DOHH2 (cell line): ENCODE data around the gene MARK3.

Source experiments
- H3F3A ChIP-seq: fragments of 200-600 bp; sonication (generic), shearing (Covaris generic); 2 replicates; pipeline ENCODE4 v1.6.0; 2016; ENCODE audit warnings: antibody characterized with exemption, mild to moderate bottlenecking; ENCODE audit not compliant: control insufficient read depth, insufficient read depth
- H3K27ac ChIP-seq: fragments of 200-600 bp; sonication (generic); 2 replicates; pipeline ENCODE4 v1.5.1; 2014; ENCODE audit warnings: low read depth, mild to moderate bottlenecking, low read length, moderate library complexity
- H3K27me3 ChIP-seq: fragments of 200-600 bp; sonication (generic); 2 replicates; pipeline ENCODE4 v1.6.1; 2014; ENCODE audit warnings: mild to moderate bottlenecking, low read length, mixed read lengths; ENCODE audit not compliant: control insufficient read depth
- H3K36me3 ChIP-seq: fragments of 200-600 bp; sonication (generic); 2 replicates; pipeline ENCODE4 v1.6.1; 2014; ENCODE audit warnings: mild to moderate bottlenecking, low read length, moderate library complexity, mixed read lengths; ENCODE audit not compliant: control insufficient read depth
- H3K4me1 ChIP-seq: fragments of 200-600 bp; sonication (generic); 2 replicates; pipeline ENCODE4 v1.6.1; 2014; ENCODE audit warnings: mild to moderate bottlenecking, low read length, mixed read lengths; ENCODE audit not compliant: control insufficient read depth
- H3K4me2 ChIP-seq: fragments of 200-600 bp; sonication (generic); 2 replicates; pipeline ENCODE4 v1.6.0; 2014; ENCODE audit warnings: mild to moderate bottlenecking, low read length, moderate library complexity
- H3K4me3 ChIP-seq: fragments of 200-600 bp; sonication (generic); 2 replicates; pipeline ENCODE4 v1.5.1; 2014; ENCODE audit warnings: mild to moderate bottlenecking, low read length, mixed read lengths
- H3K79me2 ChIP-seq: fragments of 200-600 bp; sonication (generic); 2 replicates; pipeline ENCODE4 v1.6.1; 2014; ENCODE audit warnings: mild to moderate bottlenecking, low read length, mixed read lengths; ENCODE audit not compliant: control insufficient read depth
- H3K9me2 ChIP-seq: fragments of 200-600 bp; sonication (generic); replicated peaks from 2 replicates; pipeline ENCODE4 v1.6.1; 2014; ENCODE audit warnings: mild to moderate bottlenecking, low read length, mixed read lengths; ENCODE audit not compliant: control insufficient read depth
- H3K9me3 ChIP-seq: fragments of 200-600 bp; sonication (generic); 2 replicates; pipeline ENCODE4 v1.6.1; 2014; ENCODE audit warnings: antibody characterized with exemption, low read length, mixed read lengths; ENCODE audit not compliant: control insufficient read depth, insufficient read depth
- H4K20me1 ChIP-seq: fragments of 200-600 bp; sonication (generic); 2 replicates; pipeline ENCODE4 v1.6.0; 2014; ENCODE audit warnings: low read depth, mild to moderate bottlenecking, antibody characterized with exemption, low read length, moderate library complexity; ENCODE audit not compliant: control insufficient read depth, insufficient read depth
- EZH2phosphoT487 ChIP-seq: fragments of 200-600 bp; sonication (generic); IDR thresholded peaks from 2 replicates; pipeline ENCODE4 v1.6.1; 2017; ENCODE audit warnings: borderline replicate concordance, mild to moderate bottlenecking, antibody characterized with exemption, low read length, moderate library complexity, mixed read lengths
- TF ChIP-seq, protein P1 (sequence below): fragments of 200-600 bp; sonication (generic); IDR thresholded peaks from one replicate; pipeline ENCODE4 v1.5.1; 2014; ENCODE audit warnings: antibody characterized with exemption, mild to moderate bottlenecking, low read depth, low read length; ENCODE audit not compliant: poor library complexity, severe bottlenecking

MARK3 gene

DNA sequence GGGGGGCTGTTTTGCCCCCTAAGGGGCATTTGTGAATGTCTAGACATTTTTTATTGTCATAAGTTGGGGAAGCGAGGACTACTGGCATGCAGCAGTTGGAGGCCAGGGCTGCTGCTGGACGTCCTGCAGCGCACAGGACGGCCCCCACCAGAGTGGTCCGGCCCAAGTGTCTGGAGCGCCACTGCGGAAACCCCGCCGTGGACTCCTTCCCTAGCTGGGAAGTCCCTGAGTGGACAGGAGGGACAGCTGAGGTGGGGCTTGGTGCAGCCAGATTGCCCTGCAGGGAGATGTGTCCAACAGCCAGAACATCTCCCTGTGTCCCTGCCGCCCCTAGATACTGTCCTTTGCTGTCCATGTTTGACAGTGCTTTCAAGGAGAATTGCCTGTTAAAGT, 132.0 kb downstream of the MARK3 start:
- no peak overlapping the region for H3K27ac ChIP-seq
- H3F3A ChIP-seq, result peaks cover 11% of the 10 kb centered on the region
- H4K20me1 ChIP-seq, result 0 out of 2 replicates have a peak, but pooled peaks cover 6% of the 10 kb centered on the region
- H3K9me3 ChIP-seq, result no peaks in the 10 kb centered on the region
- H3K36me3 ChIP-seq, result no peaks in the 10 kb centered on the region
- TF ChIP-seq EZH2phosphoT487, result no peak
- TF ChIP-seq, protein P1, sequence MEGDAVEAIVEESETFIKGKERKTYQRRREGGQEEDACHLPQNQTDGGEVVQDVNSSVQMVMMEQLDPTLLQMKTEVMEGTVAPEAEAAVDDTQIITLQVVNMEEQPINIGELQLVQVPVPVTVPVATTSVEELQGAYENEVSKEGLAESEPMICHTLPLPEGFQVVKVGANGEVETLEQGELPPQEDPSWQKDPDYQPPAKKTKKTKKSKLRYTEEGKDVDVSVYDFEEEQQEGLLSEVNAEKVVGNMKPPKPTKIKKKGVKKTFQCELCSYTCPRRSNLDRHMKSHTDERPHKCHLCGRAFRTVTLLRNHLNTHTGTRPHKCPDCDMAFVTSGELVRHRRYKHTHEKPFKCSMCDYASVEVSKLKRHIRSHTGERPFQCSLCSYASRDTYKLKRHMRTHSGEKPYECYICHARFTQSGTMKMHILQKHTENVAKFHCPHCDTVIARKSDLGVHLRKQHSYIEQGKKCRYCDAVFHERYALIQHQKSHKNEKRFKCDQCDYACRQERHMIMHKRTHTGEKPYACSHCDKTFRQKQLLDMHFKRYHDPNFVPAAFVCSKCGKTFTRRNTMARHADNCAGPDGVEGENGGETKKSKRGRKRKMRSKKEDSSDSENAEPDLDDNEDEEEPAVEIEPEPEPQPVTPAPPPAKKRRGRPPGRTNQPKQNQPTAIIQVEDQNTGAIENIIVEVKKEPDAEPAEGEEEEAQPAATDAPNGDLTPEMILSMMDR, result no peak
- no peaks in the 10 kb centered on the region for H3K79me2 ChIP-seq
- H3K27me3 ChIP-seq, result peaks cover 24% of the 10 kb centered on the region
- H3K4me3 ChIP-seq, result no peak overlapping the region
- H3K4me1 ChIP-seq, result peaks cover 23% of the 10 kb centered on the region
- H3K9me2 ChIP-seq, result no peaks in the 10 kb centered on the region
- no peak overlapping the region for H3K4me2 ChIP-seq

DNA sequence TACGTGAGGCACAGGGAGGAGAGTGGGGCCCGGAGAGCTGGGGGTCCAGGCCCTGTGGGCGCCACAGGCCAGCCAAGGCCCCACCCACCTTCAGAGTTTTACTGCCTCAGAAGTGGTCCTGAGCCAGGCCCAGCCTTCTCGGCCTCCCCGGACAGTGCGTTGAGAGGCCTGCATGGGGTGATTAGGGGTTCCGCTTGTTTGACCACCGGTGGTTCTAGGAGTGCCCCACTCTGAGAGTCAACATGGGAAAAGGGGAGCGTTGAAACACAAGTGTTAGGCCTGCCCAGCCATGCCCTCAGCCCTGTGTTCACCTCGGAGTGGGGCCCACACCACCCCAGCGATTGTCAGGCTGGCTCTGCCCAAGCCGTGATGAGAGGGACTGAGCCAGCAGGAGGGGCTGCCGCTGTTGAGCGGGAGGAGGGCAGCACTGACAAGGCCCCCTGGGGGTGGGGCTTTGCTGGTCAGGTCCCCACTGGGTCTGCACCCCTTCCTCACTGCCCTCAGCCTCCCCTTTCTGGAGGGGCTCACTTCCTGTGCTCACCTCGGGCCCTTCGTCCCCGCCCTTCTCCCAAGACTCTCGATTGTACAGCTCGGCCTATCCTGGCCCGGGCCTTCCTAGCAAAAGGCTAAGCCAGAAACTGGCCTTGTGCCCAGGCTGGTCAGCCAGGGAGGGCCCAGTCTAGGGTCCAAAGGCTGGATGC, 132.7 kb downstream of the MARK3 start:
- TF ChIP-seq, protein P1, result no peak
- TF ChIP-seq EZH2phosphoT487, result no peak
- H3K4me2 ChIP-seq, result no peak overlapping the region
- 0 out of 2 replicates have a peak, but pooled peaks cover 6% of the 10 kb centered on the region for H4K20me1 ChIP-seq
- peaks cover 23% of the 10 kb centered on the region for H3K4me1 ChIP-seq
- no peak overlapping the region for H3K4me3 ChIP-seq
- H3F3A ChIP-seq, result peaks cover 11% of the 10 kb centered on the region
- H3K27ac ChIP-seq, result no peak overlapping the region
- no peaks in the 10 kb centered on the region for H3K9me2 ChIP-seq
- peaks cover 25% of the 10 kb centered on the region for H3K27me3 ChIP-seq
- H3K9me3 ChIP-seq, result no peaks in the 10 kb centered on the region
- no peaks in the 10 kb centered on the region for H3K79me2 ChIP-seq
- no peaks in the 10 kb centered on the region for H3K36me3 ChIP-seq

DNA sequence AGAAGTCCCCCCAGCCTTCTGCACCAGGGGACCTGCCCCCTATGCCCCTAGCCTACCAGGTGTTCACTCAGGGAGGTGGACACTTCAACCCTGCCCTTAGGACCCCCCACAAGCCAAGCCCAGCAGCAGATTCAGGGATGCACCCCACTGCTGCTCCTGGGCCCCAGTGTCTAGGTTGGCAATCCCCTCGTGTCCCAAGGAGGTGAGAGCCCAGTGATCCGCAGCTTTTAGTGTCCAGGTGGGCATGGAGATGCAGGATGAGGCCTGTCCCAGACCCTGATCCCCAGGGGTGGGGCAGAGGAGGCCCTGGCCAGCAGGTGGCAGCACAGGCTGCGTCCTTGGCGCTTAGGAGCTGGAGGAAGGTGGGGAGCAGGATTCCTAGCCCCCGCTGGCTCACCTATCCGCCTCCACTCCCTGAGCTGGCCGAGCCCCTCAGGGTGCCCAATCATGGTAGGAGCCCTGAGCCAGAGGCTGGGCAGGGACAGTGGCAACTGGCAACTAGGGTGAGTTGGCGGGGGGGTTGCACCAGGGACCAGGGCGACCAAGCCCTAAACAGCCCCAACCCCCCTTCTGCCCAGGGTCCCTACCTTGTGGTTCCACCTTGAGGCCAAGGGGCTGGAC, 133.3 kb downstream of the MARK3 start:
- H3K4me3 ChIP-seq, result no peak overlapping the region
- no peaks in the 10 kb centered on the region for H3K36me3 ChIP-seq
- H3K79me2 ChIP-seq, result no peaks in the 10 kb centered on the region
- H3K4me2 ChIP-seq, result no peak overlapping the region
- peaks cover 23% of the 10 kb centered on the region for H3K4me1 ChIP-seq
- H3K27ac ChIP-seq, result no peak overlapping the region
- TF ChIP-seq EZH2phosphoT487, result no peak
- TF ChIP-seq, protein P1, result peak; percentile 98
- H3K9me2 ChIP-seq, result no peaks in the 10 kb centered on the region
- H4K20me1 ChIP-seq, result 0 out of 2 replicates have a peak, but pooled peaks cover 6% of the 10 kb centered on the region
- H3K9me3 ChIP-seq, result no peaks in the 10 kb centered on the region
- peaks cover 11% of the 10 kb centered on the region for H3F3A ChIP-seq
- peaks cover 25% of the 10 kb centered on the region for H3K27me3 ChIP-seq
